Endothelial cell of umbilical vein (primary cell): ENCODE measurements around the gene GRIA4.

ENCODE experiments used
- EZH2 ChIP-seq: IDR thresholded peaks from 2 replicates; pipeline ENCODE4 v1.6.1; 2012; ENCODE audit warnings: borderline replicate concordance, low read depth, mild to moderate bottlenecking, moderate library complexity, low read length, inconsistent platforms; ENCODE audit not compliant: severe bottlenecking
- MYC ChIP-seq: IDR thresholded peaks from one replicate; pipeline ENCODE4 v1.6.1; 2011; ENCODE audit warnings: mild to moderate bottlenecking, low read depth, low read length
- TF ChIP-seq, protein P1 (sequence below), 2 donors: IDR thresholded peaks; 1 replicate in 1 of 2; 2 replicates in 1 of 2; pipeline ENCODE4 v1.5.1; 2011; ENCODE audit warnings: low read length in 2 of 2, mild to moderate bottlenecking in 2 of 2, moderate library complexity in 2 of 2, control low read depth in 1 of 2, inconsistent platforms in 1 of 2, low read depth in 1 of 2; ENCODE audit not compliant: insufficient read depth in 1 of 2; ENCODE audit errors: extremely low read depth in 1 of 2

DNA sequence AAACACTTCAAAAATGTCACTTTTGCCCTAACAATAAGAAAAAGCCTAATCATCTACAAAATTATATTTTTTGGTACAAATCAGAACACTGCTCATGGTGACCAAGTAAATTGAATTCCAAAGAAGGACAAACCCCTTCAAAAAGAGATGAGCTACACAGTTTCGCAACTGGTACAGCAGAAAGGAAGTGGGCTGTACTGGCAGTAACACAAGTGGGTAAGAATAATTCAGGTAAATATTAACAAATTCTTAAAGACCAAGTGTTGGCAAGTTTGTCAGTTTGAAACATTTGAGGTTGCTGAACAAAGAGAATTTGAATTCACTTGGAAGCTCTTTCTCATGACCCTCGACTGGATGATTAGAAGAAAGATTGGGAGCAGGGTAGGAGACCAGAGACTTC lies 376.7 kb downstream of the GRIA4 start:
- TF ChIP-seq, protein P1, sequence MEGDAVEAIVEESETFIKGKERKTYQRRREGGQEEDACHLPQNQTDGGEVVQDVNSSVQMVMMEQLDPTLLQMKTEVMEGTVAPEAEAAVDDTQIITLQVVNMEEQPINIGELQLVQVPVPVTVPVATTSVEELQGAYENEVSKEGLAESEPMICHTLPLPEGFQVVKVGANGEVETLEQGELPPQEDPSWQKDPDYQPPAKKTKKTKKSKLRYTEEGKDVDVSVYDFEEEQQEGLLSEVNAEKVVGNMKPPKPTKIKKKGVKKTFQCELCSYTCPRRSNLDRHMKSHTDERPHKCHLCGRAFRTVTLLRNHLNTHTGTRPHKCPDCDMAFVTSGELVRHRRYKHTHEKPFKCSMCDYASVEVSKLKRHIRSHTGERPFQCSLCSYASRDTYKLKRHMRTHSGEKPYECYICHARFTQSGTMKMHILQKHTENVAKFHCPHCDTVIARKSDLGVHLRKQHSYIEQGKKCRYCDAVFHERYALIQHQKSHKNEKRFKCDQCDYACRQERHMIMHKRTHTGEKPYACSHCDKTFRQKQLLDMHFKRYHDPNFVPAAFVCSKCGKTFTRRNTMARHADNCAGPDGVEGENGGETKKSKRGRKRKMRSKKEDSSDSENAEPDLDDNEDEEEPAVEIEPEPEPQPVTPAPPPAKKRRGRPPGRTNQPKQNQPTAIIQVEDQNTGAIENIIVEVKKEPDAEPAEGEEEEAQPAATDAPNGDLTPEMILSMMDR (IDR thresholded peaks at IDR 0.05; ENCODE audit: extremely low read depth in 1 of 2, insufficient read depth in 1 of 2, low read depth in 1 of 2, low read length in 2 of 2), result no peak
- no peak for TF ChIP-seq MYC
- no peak for TF ChIP-seq EZH2
